ENCODE data around the gene MYBPH. TPM values are rescaled to one million over a fixed set of nuclear protein-coding genes. Genes with fewer than 3 reads are reported as not detected.

The MYBPH gene
- total RNA-seq, 4 donors from 2014 or later, result not detected

DNA sequence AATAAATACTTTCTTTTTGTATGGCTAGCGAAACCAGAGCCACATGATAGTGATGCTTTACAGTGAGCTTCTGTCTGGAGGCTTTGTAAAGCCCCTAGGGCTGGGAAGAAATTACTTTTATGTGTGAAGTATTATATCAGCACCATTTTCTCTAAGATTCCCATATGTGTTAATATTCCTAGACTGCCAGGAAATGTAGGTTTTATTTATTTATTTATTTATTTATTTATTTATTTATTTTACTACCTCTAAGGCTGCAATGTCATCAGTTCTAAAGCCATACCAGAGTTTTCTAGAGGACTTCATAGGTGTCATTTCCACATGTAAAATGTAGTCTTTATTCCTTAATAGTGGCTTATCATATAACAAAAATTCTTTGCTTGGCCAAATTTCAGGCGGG, 15.3 kb upstream of the MYBPH start:
- DNase-seq (ENCODE audit: low spot score in 2 of 2), result no peak
- Histone ChIP-seq H3K27me3 (no peaks in the 10 kb centered on the region), H3K9me3 (no peaks in the 10 kb centered on the region), H3K36me3 (no peaks in the 10 kb centered on the region), H3K27ac (no peak overlapping the region), H3K4me1 (peaks cover 0 to 23% (median 0%) of the 10 kb centered on the region in 4 donors), H3K4me3 (no peak overlapping the region)
- WGBS, 2 donors, result 91 to 92% methylated on average over 2 of the region's 2 CpGs
- TF ChIP-seq, protein P1, sequence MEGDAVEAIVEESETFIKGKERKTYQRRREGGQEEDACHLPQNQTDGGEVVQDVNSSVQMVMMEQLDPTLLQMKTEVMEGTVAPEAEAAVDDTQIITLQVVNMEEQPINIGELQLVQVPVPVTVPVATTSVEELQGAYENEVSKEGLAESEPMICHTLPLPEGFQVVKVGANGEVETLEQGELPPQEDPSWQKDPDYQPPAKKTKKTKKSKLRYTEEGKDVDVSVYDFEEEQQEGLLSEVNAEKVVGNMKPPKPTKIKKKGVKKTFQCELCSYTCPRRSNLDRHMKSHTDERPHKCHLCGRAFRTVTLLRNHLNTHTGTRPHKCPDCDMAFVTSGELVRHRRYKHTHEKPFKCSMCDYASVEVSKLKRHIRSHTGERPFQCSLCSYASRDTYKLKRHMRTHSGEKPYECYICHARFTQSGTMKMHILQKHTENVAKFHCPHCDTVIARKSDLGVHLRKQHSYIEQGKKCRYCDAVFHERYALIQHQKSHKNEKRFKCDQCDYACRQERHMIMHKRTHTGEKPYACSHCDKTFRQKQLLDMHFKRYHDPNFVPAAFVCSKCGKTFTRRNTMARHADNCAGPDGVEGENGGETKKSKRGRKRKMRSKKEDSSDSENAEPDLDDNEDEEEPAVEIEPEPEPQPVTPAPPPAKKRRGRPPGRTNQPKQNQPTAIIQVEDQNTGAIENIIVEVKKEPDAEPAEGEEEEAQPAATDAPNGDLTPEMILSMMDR (IDR thresholded peaks at IDR 0.05), result no peak
- TF ChIP-seq EP300 (IDR thresholded peaks at IDR 0.05) (no peak), POLR2A (IDR thresholded peaks at IDR 0.05) (no peak)

DNA sequence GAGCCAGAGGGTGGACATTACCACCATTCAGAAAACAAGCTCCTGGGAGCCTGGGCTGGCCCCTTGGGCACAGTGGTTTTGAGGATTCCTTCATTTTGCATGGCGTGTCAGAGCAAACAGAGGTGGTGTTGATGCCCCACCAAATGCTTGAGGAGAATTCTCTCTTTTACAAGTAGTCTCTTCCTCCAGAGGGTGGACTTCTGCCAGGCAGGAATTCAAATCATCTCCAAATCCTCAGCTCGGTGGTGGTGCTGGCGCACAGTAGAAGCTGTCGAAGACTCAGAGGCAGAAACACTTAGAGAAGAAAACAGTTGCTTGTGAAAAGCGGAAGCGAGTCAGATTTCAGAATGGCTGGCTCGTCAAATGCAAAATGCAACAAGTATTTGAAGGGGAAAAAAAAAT, 14.3 kb upstream of the MYBPH start:
- H3K36me3 ChIP-seq, result no peaks in the 10 kb centered on the region
- H3K27me3 ChIP-seq, result no peaks in the 10 kb centered on the region
- H3K4me1 ChIP-seq, result peaks cover 0 to 23% (median 0%) of the 10 kb centered on the region in 4 donors
- 59 to 76% methylated on average over 7 of the region's 7 CpGs for WGBS, 2 donors
- no peak overlapping the region for H3K27ac ChIP-seq
- no peaks in the 10 kb centered on the region for H3K9me3 ChIP-seq
- no peak overlapping the region for H3K4me3 ChIP-seq
- TF ChIP-seq EP300 (IDR thresholded peaks at IDR 0.05) (no peak), POLR2A (IDR thresholded peaks at IDR 0.05) (no peak)
- TF ChIP-seq, protein P1 (IDR thresholded peaks at IDR 0.05), result no peak
- DNase-seq (ENCODE audit: low spot score in 2 of 2), result peak; percentile 25 to 33

DNA sequence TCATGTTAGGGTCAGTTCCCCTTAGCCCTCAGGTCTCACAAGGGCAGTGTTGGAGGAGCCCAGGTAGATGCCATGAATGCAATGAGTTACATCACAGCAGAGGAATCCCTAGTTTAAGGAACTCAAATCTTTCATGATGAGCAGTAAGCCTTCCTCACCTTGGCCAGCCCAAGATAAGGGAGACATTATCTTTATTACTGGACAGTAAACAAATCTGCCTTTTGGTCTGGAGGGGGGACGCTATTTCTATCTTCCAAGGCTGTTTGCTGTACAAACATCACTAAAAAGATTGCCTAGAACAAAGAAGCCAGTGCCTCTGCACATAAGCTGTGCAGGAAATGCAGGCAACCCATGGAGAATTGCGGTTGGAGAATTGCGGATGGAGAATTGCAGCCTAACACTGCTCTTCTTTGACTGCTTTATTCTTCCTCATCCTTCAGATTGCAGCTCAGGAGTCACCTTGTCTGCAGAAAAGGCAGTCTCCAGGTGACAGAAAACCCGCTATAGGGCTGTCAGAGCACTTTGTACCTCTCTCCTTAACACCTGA, 13.1 kb upstream of the MYBPH start:
- peaks cover 0 to 23% (median 0%) of the 10 kb centered on the region in 4 donors for H3K4me1 ChIP-seq
- H3K4me3 ChIP-seq, result no peak overlapping the region
- no peaks in the 10 kb centered on the region for H3K9me3 ChIP-seq
- 73 to 77% methylated on average over 4 of the region's 4 CpGs for WGBS, 2 donors
- H3K27ac ChIP-seq, result no peak overlapping the region
- TF ChIP-seq EP300 (IDR thresholded peaks at IDR 0.05) (no peak), POLR2A (IDR thresholded peaks at IDR 0.05) (no peak)
- TF ChIP-seq, protein P1 (IDR thresholded peaks at IDR 0.05), result no peak
- DNase-seq (ENCODE audit: low spot score in 2 of 2), result no peak
- no peaks in the 10 kb centered on the region for H3K36me3 ChIP-seq
- H3K27me3 ChIP-seq, result no peaks in the 10 kb centered on the region

DNA sequence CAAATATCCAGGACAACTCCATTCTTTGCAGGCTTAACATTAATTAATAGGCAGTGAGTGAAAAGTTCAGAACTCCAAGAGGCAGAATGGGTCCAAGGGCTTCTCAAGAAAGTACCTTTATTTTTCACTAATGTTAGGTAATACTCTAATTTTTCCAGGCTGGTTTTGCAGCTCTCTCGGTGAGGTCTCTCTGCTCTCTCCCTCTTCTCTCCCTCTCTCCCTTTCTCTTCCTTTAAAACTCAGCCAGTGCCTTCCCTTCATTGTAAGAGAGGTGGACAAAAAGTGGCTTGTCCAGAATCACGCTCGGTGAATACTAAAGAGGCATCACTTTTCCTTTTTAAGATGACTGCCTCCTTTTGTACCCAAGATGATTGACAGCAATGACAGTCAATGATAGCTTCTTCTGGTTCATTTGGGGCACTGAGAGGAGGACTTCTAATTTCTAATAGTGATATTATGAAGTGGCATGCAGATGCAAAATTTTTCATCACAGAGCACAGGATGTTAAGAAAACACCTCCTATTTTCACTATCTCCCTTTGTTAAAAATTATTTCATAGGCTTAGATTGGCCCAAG, 12.2 kb upstream of the MYBPH start:
- H3K9me3 ChIP-seq, result no peaks in the 10 kb centered on the region
- peaks cover 0 to 23% (median 0%) of the 10 kb centered on the region in 4 donors for H3K4me1 ChIP-seq
- H3K4me3 ChIP-seq, result no peak overlapping the region
- no peaks in the 10 kb centered on the region for H3K27me3 ChIP-seq
- TF ChIP-seq EP300 (IDR thresholded peaks at IDR 0.05) (no peak), POLR2A (IDR thresholded peaks at IDR 0.05) (no peak)
- TF ChIP-seq, protein P1 (IDR thresholded peaks at IDR 0.05), result no peak
- no peak overlapping the region for H3K27ac ChIP-seq
- no peak for DNase-seq (ENCODE audit: low spot score in 2 of 2)
- no peaks in the 10 kb centered on the region for H3K36me3 ChIP-seq
- 63 to 68% methylated on average over 3 of the region's 3 CpGs for WGBS, 2 donors

DNA sequence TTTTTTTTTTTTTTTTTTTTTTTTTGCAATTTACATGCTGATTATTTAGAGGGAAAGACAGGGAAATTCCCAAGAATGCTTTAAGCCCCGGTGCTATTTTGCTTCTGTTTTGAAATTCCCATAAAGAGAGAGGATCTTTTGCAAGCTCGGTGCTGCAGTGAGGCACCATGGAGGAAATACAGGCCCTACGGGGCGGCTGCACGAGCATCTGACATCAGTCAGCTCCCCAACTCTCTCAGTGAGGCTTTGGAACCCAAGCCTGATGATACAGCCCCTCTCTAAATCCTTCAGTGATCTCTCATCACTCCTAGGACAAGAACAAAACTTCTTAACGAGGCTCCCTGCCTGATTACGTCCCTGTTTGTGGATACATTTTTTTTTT, 11.7 kb upstream of the MYBPH start:
- 30 to 35% methylated on average over 7 of the region's 7 CpGs for WGBS, 2 donors
- TF ChIP-seq, protein P1 (IDR thresholded peaks at IDR 0.05), result no peak
- TF ChIP-seq POLR2A (IDR thresholded peaks at IDR 0.05), result no peak
- no peak for TF ChIP-seq EP300 (IDR thresholded peaks at IDR 0.05)
- Histone ChIP-seq H3K36me3 (no peaks in the 10 kb centered on the region), H3K27me3 (no peaks in the 10 kb centered on the region), H3K9me3 (no peaks in the 10 kb centered on the region), H3K4me1 (peaks cover 0 to 23% (median 0%) of the 10 kb centered on the region in 4 donors), H3K27ac (no peak overlapping the region), H3K4me3 (no peak overlapping the region)
- DNase-seq (ENCODE audit: low spot score in 2 of 2), result no peak
